ENCODE results near the gene PRICKLE1. TPM values are rescaled to one million over a fixed set of nuclear protein-coding genes. Genes with fewer than 3 reads are reported as not detected.

PRICKLE1 gene
- total RNA-seq, 2 donors from 2014 or later, result 3.6 to 4.7 TPM

GRCh38 chr12:42485823-42486222 lies 103.7 kb downstream of the PRICKLE1 start:
- intact Hi-C loops (cut with DNase I), result loop anchor here (10.0 kb wide), 1 partner anchor 109 kb away; no protein-coding TSS in a partner anchor
- WGBS, 2 donors, result 87 to 94% methylated on average over 3 of the region's 3 CpGs
- no peak overlapping the region for H3K27ac ChIP-seq
- peaks cover 14% of the 10 kb centered on the region for H3K4me1 ChIP-seq
- no peak for TF ChIP-seq POLR2A (IDR thresholded peaks at IDR 0.05)
- no peak for TF ChIP-seq CTCF (IDR thresholded peaks at IDR 0.05)
- no peaks in the 10 kb centered on the region for H3K36me3 ChIP-seq (replicated peaks in 1 of 2; ENCODE audit: insufficient read depth in 1 of 2, low read depth in 2 of 2)
- no peak overlapping the region for H3K4me3 ChIP-seq
- ATAC-seq, result no peak
- H3K9me3 ChIP-seq, result no peaks in the 10 kb centered on the region
- no peak for DNase-seq
- H3K27me3 ChIP-seq, result no peaks in the 10 kb centered on the region

- no peaks in the 10 kb centered on the region for H3K27me3 ChIP-seq
- intact Hi-C loops (cut with DNase I), result loop anchor here (10.0 kb wide), 1 partner anchor 110 kb away; no protein-coding TSS in a partner anchor
- peaks cover 14% of the 10 kb centered on the region for H3K4me1 ChIP-seq
- H3K27ac ChIP-seq, result peak overlapping the region in 1 of 4 donors; percentile 63
- no peaks in the 10 kb centered on the region for H3K36me3 ChIP-seq (replicated peaks in 1 of 2; ENCODE audit: insufficient read depth in 1 of 2, low read depth in 2 of 2)
- TF ChIP-seq CTCF (IDR thresholded peaks at IDR 0.05) (no peak), POLR2A (IDR thresholded peaks at IDR 0.05) (no peak)
- WGBS, 2 donors, result 37 to 42% methylated on average over 3 of the region's 3 CpGs
- DNase-seq (no peak), ATAC-seq (no peak)
- H3K9me3 ChIP-seq, result no peaks in the 10 kb centered on the region
- no peak overlapping the region for H3K4me3 ChIP-seq
Measured at GRCh38 chr12:42484996-42485395, 104.5 kb downstream of the PRICKLE1 start.

GRCh38 chr12:42483521-42483790 lies 106.1 kb downstream of the PRICKLE1 start:
- peak in 2 of 4 donors; percentile 9 to 40 for DNase-seq
- TF ChIP-seq POLR2A (IDR thresholded peaks at IDR 0.05), result no peak
- no peak for TF ChIP-seq CTCF (IDR thresholded peaks at IDR 0.05)
- H3K9me3 ChIP-seq, result no peaks in the 10 kb centered on the region
- H3K4me3 ChIP-seq, result peak overlapping the region; percentile 40 to 62
- ATAC-seq, result peak; percentile 22
- no peaks in the 10 kb centered on the region for H3K27me3 ChIP-seq
- H3K4me1 ChIP-seq, result peaks cover 14% of the 10 kb centered on the region
- intact Hi-C loops (cut with DNase I), result loop anchor here (10.0 kb wide), 1 partner anchor 111 kb away; no protein-coding TSS in a partner anchor
- WGBS, 2 donors, result 0% methylated on average over 19 of the region's 30 CpGs; no CpG with 5 or more reads in 1 of the 2 donors
- H3K36me3 ChIP-seq (replicated peaks in 1 of 2; ENCODE audit: insufficient read depth in 1 of 2, low read depth in 2 of 2), result no peaks in the 10 kb centered on the region
- peak overlapping the region; percentile 51 to 81 (median 58) for H3K27ac ChIP-seq

- TF ChIP-seq POLR2A (IDR thresholded peaks at IDR 0.05) (peak in 2 of 3 donors; percentile 14 to 35), CTCF (IDR thresholded peaks at IDR 0.05) (peak; percentile 78 to 96 (median 80))
- no peaks in the 10 kb centered on the region for H3K36me3 ChIP-seq (replicated peaks in 1 of 2; ENCODE audit: insufficient read depth in 1 of 2, low read depth in 2 of 2)
- ATAC-seq (peak; percentile 86), DNase-seq (peak; percentile 64 to 81 (median 68))
- H3K4me1 ChIP-seq, result peaks cover 14% of the 10 kb centered on the region
- WGBS, 2 donors, result 0 to 1% methylated on average over 9 to 83 of the region's 83 CpGs
- H3K27me3 ChIP-seq, result no peaks in the 10 kb centered on the region
- intact Hi-C loops (cut with DNase I), result loop anchor here (10.0 kb wide), 1 partner anchor 112 kb away; no protein-coding TSS in a partner anchor
- no peaks in the 10 kb centered on the region for H3K9me3 ChIP-seq
- H3K4me3 ChIP-seq, result peak overlapping the region; percentile 40 to 62
- H3K27ac ChIP-seq, result peak overlapping the region; percentile 51 to 81 (median 58)
Measured at GRCh38 chr12:42482748-42483520, 106.6 kb downstream of the PRICKLE1 start.

Data from body of pancreas (tissue), 4 donors.